KMS-11 (cell line): ENCODE data around the gene CCL21.

Experiments used
- H2AFZ ChIP-seq: fragments of 200-600 bp; sonication (generic); 2 replicates; pipeline ENCODE4 v1.6.1; 2016; ENCODE audit warnings: antibody characterized with exemption, mixed run types, low read depth
- H3K27ac ChIP-seq: fragments of 200-600 bp; sonication (generic); 2 replicates; pipeline ENCODE4 v1.6.1; 2016; ENCODE audit warnings: mild to moderate bottlenecking, mixed run types
- H3K27me3 ChIP-seq: fragments of 200-600 bp; sonication (generic); 2 replicates; pipeline ENCODE4 v1.6.1; 2017; ENCODE audit warnings: mild to moderate bottlenecking, low read depth, mixed run types, moderate library complexity; ENCODE audit not compliant: insufficient read depth
- H3K36me3 ChIP-seq: fragments of 200-600 bp; sonication (generic); 2 replicates; pipeline ENCODE4 v1.6.1; 2017; ENCODE audit warnings: mild to moderate bottlenecking, mixed run types; ENCODE audit not compliant: insufficient read depth
- H3K4me1 ChIP-seq: fragments of 200-600 bp; sonication (generic); 2 replicates; pipeline ENCODE4 v1.6.1; 2016; ENCODE audit warnings: mild to moderate bottlenecking, low read depth, mixed run types; ENCODE audit not compliant: poor library complexity, severe bottlenecking
- H3K4me2 ChIP-seq: fragments of 200-600 bp; sonication (generic); 2 replicates; pipeline ENCODE4 v1.7.0; 2016; ENCODE audit warnings: mild to moderate bottlenecking, mixed run types
- H3K4me3 ChIP-seq: fragments of 200-600 bp; sonication (generic); IDR thresholded peaks from 2 replicates; pipeline ENCODE4 v1.6.1; 2017; ENCODE audit warnings: low read depth, low read length, mixed read lengths; ENCODE audit not compliant: insufficient read depth
- H3K79me2 ChIP-seq: fragments of 200-600 bp; sonication (generic); 2 replicates; pipeline ENCODE4 v1.6.1; 2016; ENCODE audit warnings: low read depth, mixed run types; ENCODE audit not compliant: insufficient read depth
- H3K9ac ChIP-seq: fragments of 200-600 bp; sonication (generic); 2 replicates; pipeline ENCODE4 v1.6.1; 2016; ENCODE audit warnings: mild to moderate bottlenecking, mixed run types
- H4K20me1 ChIP-seq: fragments of 200-600 bp; sonication (generic); 2 replicates; pipeline ENCODE4 v1.6.1; 2016; ENCODE audit warnings: mild to moderate bottlenecking, mixed run types; ENCODE audit not compliant: insufficient read depth
- CTCF ChIP-seq: fragments of 200-600 bp; sonication (generic); conservative IDR thresholded peaks from 2 replicates; pipeline ENCODE4 v1.6.1; 2017; ENCODE audit warnings: low read depth, mild to moderate bottlenecking, antibody characterized with exemption, low read length, moderate library complexity, mixed read lengths

Gene CCL21

GRCh38 chr9:34662526-34663302, 47.2 kb downstream of the CCL21 start, which contains the start of gene CCL27:
CCL27 (minus strand) TSS chr9:34662657; CDS start chr9:34662633, 24 bp downstream.
- no peaks in the 10 kb centered on the region for H3K79me2 ChIP-seq
- no peak within 1 kb of the TSS for H2AFZ ChIP-seq
- no peak within 1 kb of the TSS for H3K27ac ChIP-seq
- no peak for TF ChIP-seq CTCF
- peaks cover 10% of the 10 kb centered on the region for H3K4me1 ChIP-seq
- H4K20me1 ChIP-seq: no peaks in the 10 kb centered on the region
- no peak within 1 kb of the TSS for H3K9ac ChIP-seq
- H3K4me3 ChIP-seq: no peak within 1 kb of the TSS
- no peak within 1 kb of the TSS for H3K4me2 ChIP-seq
- no peaks in the 10 kb centered on the region for H3K36me3 ChIP-seq
- no peaks in the 10 kb centered on the region for H3K27me3 ChIP-seq

GRCh38 chr9:34659592-34660253, 50.2 kb downstream of the CCL21 start:
- Histone ChIP-seq H3K4me2 (no peak overlapping the region), H3K4me1 (peaks cover 8% of the 10 kb centered on the region), H2AFZ (no peak overlapping the region), H3K9ac (no peak overlapping the region), H3K4me3 (no peak overlapping the region), H3K27me3 (no peaks in the 10 kb centered on the region), H3K79me2 (no peaks in the 10 kb centered on the region), H4K20me1 (no peaks in the 10 kb centered on the region), H3K36me3 (no peaks in the 10 kb centered on the region), H3K27ac (no peak overlapping the region)
- no peak for TF ChIP-seq CTCF
